Measurements from ENCODE around the gene VPREB3.
A peak's percentile ranks its signal among the peaks of the same experiment; 100 is the strongest.
"Not testable (repeated sequence)": the region's sequence is repeated elsewhere in the genome, so short reads cannot be mapped to it uniquely, and the experiment has no call there.

The VPREB3 gene

DNA sequence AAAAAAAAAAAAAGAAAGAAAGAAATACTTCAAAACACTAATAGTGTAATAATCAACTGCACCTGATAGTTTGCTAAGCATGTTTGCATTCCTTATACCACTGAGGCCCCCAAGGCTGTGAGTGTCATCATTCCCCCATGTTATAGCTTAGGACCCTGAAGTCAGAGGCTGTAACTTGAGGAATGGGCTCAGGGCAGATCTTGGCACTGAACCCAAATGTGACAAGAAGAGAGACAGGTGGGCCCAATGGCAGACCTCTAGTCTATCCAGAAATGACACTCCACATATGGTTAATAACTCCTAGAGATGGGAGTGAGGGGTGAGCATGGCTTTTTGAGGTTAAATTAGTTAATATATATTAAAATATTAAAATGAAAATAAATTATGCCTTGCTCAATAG, 16.5 kb downstream of the VPREB3 start:
- H3K36me3 ChIP-seq (replicated peaks; ENCODE audit: low read depth, low read length) = no peaks in the 10 kb centered on the region
- no peak overlapping the region for H3K27ac ChIP-seq (ENCODE audit: low read length)
- no peak overlapping the region for H3K9ac ChIP-seq (ENCODE audit: low read length)
- H3K27me3 ChIP-seq (ENCODE audit: low read depth, low read length) = no peaks in the 10 kb centered on the region
- no peaks in the 10 kb centered on the region for H3K4me1 ChIP-seq (ENCODE audit: low read length)
- no peak overlapping the region for H3K4me2 ChIP-seq (ENCODE audit: low read length)
- H2AFZ ChIP-seq (ENCODE audit: low read depth, low read length) = no peak overlapping the region
- TF ChIP-seq, protein P1, sequence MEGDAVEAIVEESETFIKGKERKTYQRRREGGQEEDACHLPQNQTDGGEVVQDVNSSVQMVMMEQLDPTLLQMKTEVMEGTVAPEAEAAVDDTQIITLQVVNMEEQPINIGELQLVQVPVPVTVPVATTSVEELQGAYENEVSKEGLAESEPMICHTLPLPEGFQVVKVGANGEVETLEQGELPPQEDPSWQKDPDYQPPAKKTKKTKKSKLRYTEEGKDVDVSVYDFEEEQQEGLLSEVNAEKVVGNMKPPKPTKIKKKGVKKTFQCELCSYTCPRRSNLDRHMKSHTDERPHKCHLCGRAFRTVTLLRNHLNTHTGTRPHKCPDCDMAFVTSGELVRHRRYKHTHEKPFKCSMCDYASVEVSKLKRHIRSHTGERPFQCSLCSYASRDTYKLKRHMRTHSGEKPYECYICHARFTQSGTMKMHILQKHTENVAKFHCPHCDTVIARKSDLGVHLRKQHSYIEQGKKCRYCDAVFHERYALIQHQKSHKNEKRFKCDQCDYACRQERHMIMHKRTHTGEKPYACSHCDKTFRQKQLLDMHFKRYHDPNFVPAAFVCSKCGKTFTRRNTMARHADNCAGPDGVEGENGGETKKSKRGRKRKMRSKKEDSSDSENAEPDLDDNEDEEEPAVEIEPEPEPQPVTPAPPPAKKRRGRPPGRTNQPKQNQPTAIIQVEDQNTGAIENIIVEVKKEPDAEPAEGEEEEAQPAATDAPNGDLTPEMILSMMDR (IDR thresholded peaks at IDR 0.05; ENCODE audit: low read depth, low read length) = no peak
- TF ChIP-seq EZH2phosphoT487 (IDR thresholded peaks at IDR 0.05; ENCODE audit: low read depth) = no peak
- no peaks in the 10 kb centered on the region for H3K9me3 ChIP-seq (ENCODE audit: insufficient read depth, low read length)
- no peaks in the 10 kb centered on the region for H3K79me2 ChIP-seq (ENCODE audit: low read length)
- no peak overlapping the region for H3K4me3 ChIP-seq (ENCODE audit: low read length)
- no peaks in the 10 kb centered on the region for H4K20me1 ChIP-seq (ENCODE audit: insufficient read depth, low read length)

DNA sequence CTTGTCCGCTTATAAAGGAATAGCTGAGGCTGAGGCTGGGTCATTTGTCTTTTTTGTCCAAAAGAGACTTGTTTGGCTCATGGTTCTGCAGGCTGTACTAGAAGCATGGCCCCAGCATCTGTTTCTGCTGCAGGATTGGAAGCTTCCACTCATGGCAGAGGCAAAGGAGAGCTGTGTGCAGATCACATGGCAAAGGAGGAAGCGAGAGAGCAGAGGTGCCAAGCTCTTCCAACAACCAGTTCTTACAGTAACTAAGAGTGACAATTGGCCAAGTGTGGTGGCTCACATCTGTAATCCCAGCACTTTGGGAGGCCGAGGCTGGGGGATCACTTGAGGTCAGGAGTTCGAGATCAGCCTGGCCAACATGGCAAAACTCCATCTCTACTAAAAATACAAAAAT, 26.1 kb downstream of the VPREB3 start:
- H3K27ac ChIP-seq (ENCODE audit: low read length); H2AFZ ChIP-seq (ENCODE audit: low read depth, low read length); H4K20me1 ChIP-seq (ENCODE audit: insufficient read depth, low read length); H3K27me3 ChIP-seq (ENCODE audit: low read depth, low read length); H3K79me2 ChIP-seq (ENCODE audit: low read length); H3K9ac ChIP-seq (ENCODE audit: low read length); H3K4me3 ChIP-seq (ENCODE audit: low read length); H3K36me3 ChIP-seq (replicated peaks; ENCODE audit: low read depth, low read length); H3K9me3 ChIP-seq (ENCODE audit: insufficient read depth, low read length): not testable (repeated sequence)
- peak overlapping the region; percentile 5; the same call in 1 of the 2 replicates for H3K4me2 ChIP-seq (ENCODE audit: low read length)
- peaks cover 10% of the 10 kb centered on the region for H3K4me1 ChIP-seq (ENCODE audit: low read length)

DNA sequence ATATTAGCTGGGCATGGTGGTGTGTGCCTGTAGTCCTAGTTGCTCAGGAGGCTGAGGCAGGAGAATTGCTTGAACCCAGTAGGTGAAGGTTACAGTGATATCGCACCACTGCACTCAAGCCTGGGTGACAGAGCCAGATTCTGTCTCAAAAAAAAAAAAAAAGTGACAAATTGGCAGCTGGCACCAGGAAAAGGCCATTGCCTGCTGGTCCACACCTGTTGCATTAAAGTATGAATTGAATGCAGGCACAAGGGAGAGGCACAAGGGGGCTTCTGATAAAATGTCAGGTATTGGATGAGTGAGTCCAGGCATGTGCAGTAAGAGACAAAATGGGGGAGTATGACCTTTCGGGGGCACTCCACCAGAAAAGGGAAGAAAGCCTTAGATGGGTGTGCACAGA, 31.5 kb downstream of the VPREB3 start:
- H3K36me3 ChIP-seq (replicated peaks; ENCODE audit: low read depth, low read length) = no peaks in the 10 kb centered on the region
- peaks cover under 1% of the 10 kb centered on the region for H3K4me1 ChIP-seq (ENCODE audit: low read length)
- no peaks in the 10 kb centered on the region for H4K20me1 ChIP-seq (ENCODE audit: insufficient read depth, low read length)
- H3K4me2 ChIP-seq (ENCODE audit: low read length) = no peak overlapping the region
- no peaks in the 10 kb centered on the region for H3K27me3 ChIP-seq (ENCODE audit: low read depth, low read length)
- no peak for TF ChIP-seq EZH2phosphoT487 (IDR thresholded peaks at IDR 0.05; ENCODE audit: low read depth)
- TF ChIP-seq, protein P1 (IDR thresholded peaks at IDR 0.05; ENCODE audit: low read depth, low read length) = no peak
- H3K79me2 ChIP-seq (ENCODE audit: low read length) = no peaks in the 10 kb centered on the region
- H2AFZ ChIP-seq (ENCODE audit: low read depth, low read length) = no peak overlapping the region
- no peak overlapping the region for H3K9ac ChIP-seq (ENCODE audit: low read length)
- H3K4me3 ChIP-seq (ENCODE audit: low read length) = no peak overlapping the region
- no peak overlapping the region for H3K27ac ChIP-seq (ENCODE audit: low read length)
- H3K9me3 ChIP-seq (ENCODE audit: insufficient read depth, low read length) = no peaks in the 10 kb centered on the region

DNA sequence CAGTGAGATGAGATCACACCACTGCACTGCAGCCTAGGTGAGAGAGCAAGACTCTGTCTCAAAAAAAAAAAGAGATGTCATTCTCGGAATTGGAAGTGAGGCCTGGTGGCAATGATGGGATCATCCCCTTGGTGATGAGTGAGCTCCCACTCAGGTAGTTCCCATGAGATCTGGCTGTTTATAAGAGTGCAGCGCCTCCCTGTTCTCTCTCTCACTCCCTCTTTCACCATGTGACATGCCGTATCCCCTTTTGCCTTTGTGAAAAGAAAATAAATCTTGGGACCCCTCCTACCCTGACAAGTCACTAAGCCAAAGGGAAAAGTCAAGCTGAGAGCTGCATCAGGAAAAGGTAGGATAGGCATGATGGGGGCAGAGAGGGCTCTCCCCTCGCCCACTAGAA, 32.1 kb downstream of the VPREB3 start:
- Histone ChIP-seq H4K20me1 (ENCODE audit: insufficient read depth, low read length) (no peaks in the 10 kb centered on the region), H3K36me3 (replicated peaks; ENCODE audit: low read depth, low read length) (no peaks in the 10 kb centered on the region), H2AFZ (ENCODE audit: low read depth, low read length) (no peak overlapping the region), H3K9me3 (ENCODE audit: insufficient read depth, low read length) (no peaks in the 10 kb centered on the region), H3K27ac (ENCODE audit: low read length) (no peak overlapping the region), H3K4me3 (ENCODE audit: low read length) (no peak overlapping the region), H3K4me2 (ENCODE audit: low read length) (no peak overlapping the region), H3K4me1 (ENCODE audit: low read length) (peaks cover 4% of the 10 kb centered on the region), H3K27me3 (ENCODE audit: low read depth, low read length) (no peaks in the 10 kb centered on the region), H3K79me2 (ENCODE audit: low read length) (no peaks in the 10 kb centered on the region), H3K9ac (ENCODE audit: low read length) (no peak overlapping the region)
- no peak for TF ChIP-seq EZH2phosphoT487 (IDR thresholded peaks at IDR 0.05; ENCODE audit: low read depth)
- TF ChIP-seq, protein P1 (IDR thresholded peaks at IDR 0.05; ENCODE audit: low read depth, low read length) = no peak

DNA sequence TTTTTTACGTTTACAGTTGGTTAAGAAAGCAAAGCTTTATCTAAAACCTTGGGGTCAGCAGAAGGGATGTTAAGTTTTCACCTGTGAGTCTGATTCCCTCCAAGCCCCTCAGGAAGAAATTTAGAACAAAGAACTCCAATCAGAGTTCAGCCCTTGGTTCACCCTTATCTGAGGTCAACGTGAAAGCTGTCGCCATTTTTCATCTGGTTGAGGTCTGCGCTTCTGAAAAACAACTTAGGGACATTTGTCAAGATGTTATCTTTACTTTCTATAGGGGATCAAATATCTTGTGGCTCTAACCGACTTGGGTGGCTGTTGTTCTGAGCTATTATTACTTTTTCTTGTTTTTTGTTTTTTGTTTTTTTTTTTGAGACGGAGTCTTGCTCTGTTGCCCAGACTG, 33.4 kb downstream of the VPREB3 start:
- TF ChIP-seq, protein P1 (IDR thresholded peaks at IDR 0.05; ENCODE audit: low read depth, low read length) = no peak
- TF ChIP-seq EZH2phosphoT487 (IDR thresholded peaks at IDR 0.05; ENCODE audit: low read depth) = no peak
- H3K4me1 ChIP-seq (ENCODE audit: low read length) = peaks cover 10% of the 10 kb centered on the region
- peaks cover 2% of the 10 kb centered on the region for H3K36me3 ChIP-seq (replicated peaks; ENCODE audit: low read depth, low read length)
- H3K27me3 ChIP-seq (ENCODE audit: low read depth, low read length) = no peaks in the 10 kb centered on the region
- H3K4me3 ChIP-seq (ENCODE audit: low read length) = no peak overlapping the region
- H3K9ac ChIP-seq (ENCODE audit: low read length) = no peak overlapping the region
- no peaks in the 10 kb centered on the region for H3K9me3 ChIP-seq (ENCODE audit: insufficient read depth, low read length)
- no peaks in the 10 kb centered on the region for H4K20me1 ChIP-seq (ENCODE audit: insufficient read depth, low read length)
- H3K4me2 ChIP-seq (ENCODE audit: low read length) = no peak overlapping the region
- H2AFZ ChIP-seq (ENCODE audit: low read depth, low read length) = no peak overlapping the region
- H3K79me2 ChIP-seq (ENCODE audit: low read length) = peaks cover 12% of the 10 kb centered on the region
- no peak overlapping the region for H3K27ac ChIP-seq (ENCODE audit: low read length)
